Activated T-helper 17 cell treated with anti-CD3 and anti-CD28 coated beads, Interleukin-2, amount 50 U/mL, for 72 hours (primary cell): ENCODE measurements around the gene TMEM208. TPM values are rescaled to one million over a fixed set of nuclear protein-coding genes. Genes with fewer than 3 reads are reported as not detected.
A peak's percentile ranks its signal among the peaks of the same experiment; 100 is the strongest.

Experiments
- ATAC-seq: fragments of 150-1000 bp; cut with Tn5 transposase; replicated peaks from 2 replicates; pipeline ENCODE4 v1.10.0; 2021; ENCODE audit warnings: mild to moderate bottlenecking, moderate library complexity
- H3K27ac Mint-ChIP-seq: one replicate; pipeline ENCODE4 v1.8.0; 2022; ENCODE audit warnings: mixed read lengths
- H3K27me3 Mint-ChIP-seq: one replicate; pipeline ENCODE4 v1.8.0; 2022; ENCODE audit warnings: mixed read lengths
- H3K36me3 Mint-ChIP-seq: one replicate; pipeline ENCODE4 v1.8.0; 2022; ENCODE audit warnings: low read depth, mild to moderate bottlenecking, mixed read lengths
- H3K4me1 Mint-ChIP-seq: one replicate; pipeline ENCODE4 v1.8.0; 2022; ENCODE audit warnings: mixed read lengths
- H3K4me3 Mint-ChIP-seq: one replicate; pipeline ENCODE4 v1.8.0; 2022; ENCODE audit warnings: mild to moderate bottlenecking, mixed read lengths
- H3K9me3 Mint-ChIP-seq: one replicate; pipeline ENCODE4 v1.8.0; 2022; ENCODE audit warnings: mixed read lengths
- total RNA-seq, 2 donors: library from RNA; stranded (reverse); gene quantifications; one replicate each; pipeline ENCODE4 v1.2.3, GENCODE V29; 2022

TMEM208 gene
- total RNA-seq, 2 donors from 2014 or later, result 31.7 to 39.5 TPM

GRCh38 chr16:67198238-67198734, 28.6 kb upstream of the TMEM208 start:
- Mint-ChIP-seq H3K9me3 (no peaks in the 10 kb centered on the region), H3K4me1 (peaks cover 20% of the 10 kb centered on the region), H3K36me3 (peaks cover 83% of the 10 kb centered on the region), H3K27me3 (no peaks in the 10 kb centered on the region), H3K27ac (no peak overlapping the region), H3K4me3 (no peak overlapping the region)
- ATAC-seq, result peak; percentile 62

- peaks cover 73% of the 10 kb centered on the region for H3K36me3 Mint-ChIP-seq
- H3K27ac Mint-ChIP-seq, result no peak within 1 kb of the TSS
- H3K4me3 Mint-ChIP-seq, result no peak within 1 kb of the TSS
- H3K9me3 Mint-ChIP-seq, result no peaks in the 10 kb centered on the region
- no peaks in the 10 kb centered on the region for H3K27me3 Mint-ChIP-seq
- ATAC-seq, result no peak
- H3K4me1 Mint-ChIP-seq, result peaks cover 15% of the 10 kb centered on the region
These were observed 27.7 kb upstream of the TMEM208 start, which contains the start of gene ELMO3 for GRCh38 chr16:67199011-67199807. Gene ELMO3, plus strand, starts transcription at chr16:67199131. Its CDS starts 196 bp downstream, at chr16:67199327.

- H3K27me3 Mint-ChIP-seq, result no peaks in the 10 kb centered on the region
- H3K36me3 Mint-ChIP-seq, result peaks cover 67% of the 10 kb centered on the region
- H3K4me1 Mint-ChIP-seq, result peaks cover 15% of the 10 kb centered on the region
- no peak overlapping the region for H3K4me3 Mint-ChIP-seq
- H3K9me3 Mint-ChIP-seq, result no peaks in the 10 kb centered on the region
- ATAC-seq, result no peak
- H3K27ac Mint-ChIP-seq, result no peak overlapping the region
These were observed 27.1 kb upstream of the TMEM208 start for GRCh38 chr16:67199808-67200198.

- Mint-ChIP-seq H3K4me3 (no peak overlapping the region), H3K27me3 (no peaks in the 10 kb centered on the region), H3K4me1 (peaks cover 15% of the 10 kb centered on the region), H3K36me3 (peaks cover 60% of the 10 kb centered on the region), H3K9me3 (no peaks in the 10 kb centered on the region), H3K27ac (no peak overlapping the region)
- no peak for ATAC-seq
These were observed 26.4 kb upstream of the TMEM208 start for GRCh38 chr16:67200491-67200890.

- H3K4me3 Mint-ChIP-seq, result no peak overlapping the region
- no peak overlapping the region for H3K27ac Mint-ChIP-seq
- no peaks in the 10 kb centered on the region for H3K9me3 Mint-ChIP-seq
- H3K27me3 Mint-ChIP-seq, result no peaks in the 10 kb centered on the region
- ATAC-seq, result no peak
- H3K4me1 Mint-ChIP-seq, result peaks cover 8% of the 10 kb centered on the region
- H3K36me3 Mint-ChIP-seq, result peaks cover 49% of the 10 kb centered on the region
These were observed 25.3 kb upstream of the TMEM208 start for GRCh38 chr16:67201411-67202345.

- Mint-ChIP-seq H3K9me3 (no peaks in the 10 kb centered on the region), H3K36me3 (peaks cover 42% of the 10 kb centered on the region), H3K27me3 (no peaks in the 10 kb centered on the region), H3K27ac (no peak overlapping the region), H3K4me3 (no peak overlapping the region), H3K4me1 (peaks cover 5% of the 10 kb centered on the region)
- ATAC-seq, result no peak
These were observed 24.5 kb upstream of the TMEM208 start for GRCh38 chr16:67202426-67202825.

- Mint-ChIP-seq H3K36me3 (peaks cover 37% of the 10 kb centered on the region), H3K27me3 (no peaks in the 10 kb centered on the region), H3K4me3 (no peak overlapping the region), H3K27ac (no peak overlapping the region), H3K9me3 (no peaks in the 10 kb centered on the region), H3K4me1 (peaks cover 5% of the 10 kb centered on the region)
- ATAC-seq, result no peak
These were observed 23.9 kb upstream of the TMEM208 start for GRCh38 chr16:67202956-67203493.

GRCh38 chr16:67204076-67204475, 22.9 kb upstream of the TMEM208 start:
- Mint-ChIP-seq H3K4me3 (no peak overlapping the region), H3K27ac (no peak overlapping the region)

GRCh38 chr16:67206129-67206837, 20.6 kb upstream of the TMEM208 start:
- Mint-ChIP-seq H3K9me3 (no peaks in the 10 kb centered on the region), H3K4me1 (peaks cover 5% of the 10 kb centered on the region), H3K4me3 (no peak overlapping the region), H3K27me3 (no peaks in the 10 kb centered on the region), H3K27ac (peak overlapping the region; percentile 60), H3K36me3 (peaks cover 12% of the 10 kb centered on the region)
- ATAC-seq, result no peak

More at GRCh38 chr16:67204076-67204475, 22.9 kb upstream of the TMEM208 start:
- ATAC-seq, result no peak
- Mint-ChIP-seq H3K27me3 (no peaks in the 10 kb centered on the region), H3K9me3 (no peaks in the 10 kb centered on the region), H3K36me3 (peaks cover 30% of the 10 kb centered on the region), H3K4me1 (peaks cover 5% of the 10 kb centered on the region)

GRCh38 chr16:67206838-67207248, 20.1 kb upstream of the TMEM208 start:
- peak overlapping the region; percentile 60 for H3K27ac Mint-ChIP-seq
- peaks cover 9% of the 10 kb centered on the region for H3K36me3 Mint-ChIP-seq
- no peaks in the 10 kb centered on the region for H3K9me3 Mint-ChIP-seq
- H3K4me1 Mint-ChIP-seq, result peaks cover 5% of the 10 kb centered on the region
- no peaks in the 10 kb centered on the region for H3K27me3 Mint-ChIP-seq
- no peak for ATAC-seq
- H3K4me3 Mint-ChIP-seq, result no peak overlapping the region

- H3K4me3 Mint-ChIP-seq, result no peak overlapping the region
- peaks cover 4% of the 10 kb centered on the region for H3K36me3 Mint-ChIP-seq
- H3K4me1 Mint-ChIP-seq, result peaks cover 5% of the 10 kb centered on the region
- no peaks in the 10 kb centered on the region for H3K27me3 Mint-ChIP-seq
- no peak overlapping the region for H3K27ac Mint-ChIP-seq
- no peaks in the 10 kb centered on the region for H3K9me3 Mint-ChIP-seq
- peak; percentile 43 for ATAC-seq
These were observed 19.5 kb upstream of the TMEM208 start for GRCh38 chr16:67207249-67208091.

- no peak overlapping the region for H3K4me3 Mint-ChIP-seq
- no peak for ATAC-seq
- no peaks in the 10 kb centered on the region for H3K9me3 Mint-ChIP-seq
- H3K4me1 Mint-ChIP-seq, result peaks cover 5% of the 10 kb centered on the region
- no peak overlapping the region for H3K27ac Mint-ChIP-seq
- H3K36me3 Mint-ChIP-seq, result no peaks in the 10 kb centered on the region
- no peaks in the 10 kb centered on the region for H3K27me3 Mint-ChIP-seq
These were observed 18.6 kb upstream of the TMEM208 start for GRCh38 chr16:67208154-67208896.

GRCh38 chr16:67209565-67209964, 17.4 kb upstream of the TMEM208 start:
- peaks cover 5% of the 10 kb centered on the region for H3K4me1 Mint-ChIP-seq
- H3K9me3 Mint-ChIP-seq, result no peaks in the 10 kb centered on the region
- peak overlapping the region; percentile 36 for H3K27ac Mint-ChIP-seq
- H3K36me3 Mint-ChIP-seq, result no peaks in the 10 kb centered on the region
- H3K4me3 Mint-ChIP-seq, result no peak overlapping the region
- ATAC-seq, result no peak
- no peaks in the 10 kb centered on the region for H3K27me3 Mint-ChIP-seq
